Measurements from ENCODE around the gene TXNRD2. TPM values are rescaled to one million over a fixed set of nuclear protein-coding genes. Genes with fewer than 3 reads are reported as not detected.

TXNRD2 gene
- total RNA-seq, 1 donor from 2014 or later, result 0.19 TPM

- Mint-ChIP-seq H3K4me3 (peak overlapping the region; percentile 90), H3K36me3 (peaks cover 2% of the 10 kb centered on the region), H3K27ac (no peak overlapping the region), H3K27me3 (ENCODE audit: insufficient read depth, low read depth) (peaks cover 3% of the 10 kb centered on the region), H3K9me3 (no peaks in the 10 kb centered on the region), H3K4me1 (peaks cover 25% of the 10 kb centered on the region)
- peaks cover 10% of the 10 kb centered on the region for H3F3A ChIP-seq (ENCODE audit: low read depth)
- H3K4me2 ChIP-seq, result peak overlapping the region; percentile 96
- DNase-seq (ENCODE audit: low spot score), result no peak
- H3K4me3 ChIP-seq, result peak overlapping the region; percentile 92
- TF ChIP-seq EZH2phosphoT487 (IDR thresholded peaks at IDR 0.05), result no peak
- no peak for TF ChIP-seq CTCF (IDR thresholded peaks at IDR 0.05)
- no peak for TF ChIP-seq EZH2 (IDR thresholded peaks at IDR 0.05)
- H3K27ac ChIP-seq, result no peak overlapping the region
- peaks cover 50% of the 10 kb centered on the region for H4K20me1 ChIP-seq (ENCODE audit: low read depth)
- peak overlapping the region; percentile 69 for H3K9ac ChIP-seq
- peaks cover 10% of the 10 kb centered on the region for H3K4me1 ChIP-seq
- H3K36me3 ChIP-seq, result no peaks in the 10 kb centered on the region
- no peaks in the 10 kb centered on the region for H3K27me3 ChIP-seq
- peaks cover 33% of the 10 kb centered on the region for H3K79me2 ChIP-seq (ENCODE audit: low read depth)
- H3K9me3 ChIP-seq (ENCODE audit: low read depth), result no peaks in the 10 kb centered on the region
- no peak overlapping the region for H2AFZ ChIP-seq (replicated peaks)
Observed at GRCh38 chr22:19986011-19986409, 44.4 kb upstream of the TXNRD2 start.

- Histone ChIP-seq H3K4me2 (peak overlapping the region; percentile 96), H2AFZ (replicated peaks) (no peak overlapping the region), H4K20me1 (ENCODE audit: low read depth) (peaks cover 50% of the 10 kb centered on the region), H3K4me1 (peaks cover 10% of the 10 kb centered on the region), H3K36me3 (no peaks in the 10 kb centered on the region), H3F3A (ENCODE audit: low read depth) (peaks cover 10% of the 10 kb centered on the region), H3K79me2 (ENCODE audit: low read depth) (peaks cover 33% of the 10 kb centered on the region), H3K9ac (no peak overlapping the region), H3K27me3 (no peaks in the 10 kb centered on the region), H3K27ac (no peak overlapping the region), H3K4me3 (peak overlapping the region; percentile 92), H3K9me3 (ENCODE audit: low read depth) (no peaks in the 10 kb centered on the region)
- Mint-ChIP-seq H3K27me3 (ENCODE audit: insufficient read depth, low read depth) (no peaks in the 10 kb centered on the region), H3K4me1 (peaks cover 24% of the 10 kb centered on the region), H3K4me3 (peak overlapping the region; percentile 90), H3K36me3 (peaks cover 8% of the 10 kb centered on the region), H3K27ac (no peak overlapping the region), H3K9me3 (no peaks in the 10 kb centered on the region)
- no peak for DNase-seq (ENCODE audit: low spot score)
- TF ChIP-seq EZH2phosphoT487 (IDR thresholded peaks at IDR 0.05) (no peak), EZH2 (IDR thresholded peaks at IDR 0.05) (no peak), CTCF (IDR thresholded peaks at IDR 0.05) (no peak)
Observed at GRCh38 chr22:19984851-19985811, 43.5 kb upstream of the TXNRD2 start.

- Histone ChIP-seq H3K9me3 (ENCODE audit: low read depth) (no peaks in the 10 kb centered on the region), H3F3A (ENCODE audit: low read depth) (peaks cover 10% of the 10 kb centered on the region), H3K36me3 (no peaks in the 10 kb centered on the region), H4K20me1 (ENCODE audit: low read depth) (peaks cover 50% of the 10 kb centered on the region), H3K4me1 (peaks cover 10% of the 10 kb centered on the region), H3K79me2 (ENCODE audit: low read depth) (peaks cover 33% of the 10 kb centered on the region), H3K4me2 (no peak overlapping the region), H3K4me3 (no peak overlapping the region), H2AFZ (replicated peaks) (no peak overlapping the region), H3K27ac (no peak overlapping the region), H3K27me3 (no peaks in the 10 kb centered on the region), H3K9ac (no peak overlapping the region)
- Mint-ChIP-seq H3K9me3 (no peaks in the 10 kb centered on the region), H3K36me3 (peaks cover 9% of the 10 kb centered on the region), H3K4me3 (peak overlapping the region; percentile 70), H3K27me3 (ENCODE audit: insufficient read depth, low read depth) (no peaks in the 10 kb centered on the region), H3K4me1 (peaks cover 24% of the 10 kb centered on the region), H3K27ac (no peak overlapping the region)
- TF ChIP-seq CTCF (IDR thresholded peaks at IDR 0.05) (no peak), EZH2phosphoT487 (IDR thresholded peaks at IDR 0.05) (no peak), EZH2 (IDR thresholded peaks at IDR 0.05) (no peak)
- no peak for DNase-seq (ENCODE audit: low spot score)
Observed at GRCh38 chr22:19984201-19984753, 42.7 kb upstream of the TXNRD2 start.
